Germinal center (tissue), 1 donor: ENCODE data around the gene NAA50.

Experiments used
- DNase-seq: peaks from one replicate; pipeline ENCODE4 v3.0.0; 2012; ENCODE audit warnings: mixed read lengths, low spot score

NAA50 gene

DNA sequence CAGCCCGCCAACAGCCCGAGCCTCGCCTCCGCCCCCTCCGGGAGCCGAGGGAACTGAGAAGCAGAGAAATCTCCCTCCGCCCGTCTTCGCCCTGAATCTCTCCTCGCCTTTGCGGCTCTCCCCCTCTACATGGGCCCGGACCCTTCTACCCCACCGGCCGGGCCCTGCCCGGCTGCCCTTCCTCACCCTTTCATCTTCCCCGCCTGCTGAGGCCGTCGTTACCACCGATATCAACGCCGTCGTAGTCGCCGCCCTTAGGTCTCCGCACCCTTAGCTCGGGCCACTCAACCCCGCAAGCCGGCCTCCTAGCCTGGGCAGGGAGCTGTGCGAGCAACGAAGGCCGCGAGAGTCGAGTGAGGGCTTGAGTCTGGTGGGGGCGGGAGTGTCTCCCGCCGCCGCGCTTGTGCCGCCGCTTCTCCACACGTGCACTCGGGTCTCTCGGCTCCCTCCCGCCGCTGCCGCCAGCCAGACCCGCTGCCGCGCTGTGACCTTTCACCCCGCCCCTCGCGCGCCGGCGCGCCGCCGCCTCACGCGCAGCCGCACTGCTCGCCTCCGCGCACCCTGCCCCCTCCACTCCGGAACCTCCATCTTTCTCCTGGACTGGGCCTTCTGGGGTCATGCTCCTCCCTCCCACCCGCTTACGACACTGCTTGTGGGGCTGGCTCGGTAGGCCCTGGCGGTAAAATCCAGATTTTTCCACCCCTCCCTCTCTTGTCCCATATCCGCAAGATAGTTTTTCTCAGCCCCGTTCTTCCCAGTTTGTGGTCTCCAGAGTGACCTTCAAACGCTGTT lies at the start of gene NAA50:
Gene NAA50, minus strand, starts transcription at position 494 of the 792 bp plus-strand sequence. Its CDS starts 300 bp downstream, at position 194.
- DNase-seq: peak; percentile 94

- DNase-seq: no peak
Observed at GRCh38 chr3:113795693-113796092, 49.6 kb upstream of the NAA50 start.

GRCh38 chr3:113794526-113794925 lies 48.5 kb upstream of the NAA50 start:
- no peak for DNase-seq

DNA sequence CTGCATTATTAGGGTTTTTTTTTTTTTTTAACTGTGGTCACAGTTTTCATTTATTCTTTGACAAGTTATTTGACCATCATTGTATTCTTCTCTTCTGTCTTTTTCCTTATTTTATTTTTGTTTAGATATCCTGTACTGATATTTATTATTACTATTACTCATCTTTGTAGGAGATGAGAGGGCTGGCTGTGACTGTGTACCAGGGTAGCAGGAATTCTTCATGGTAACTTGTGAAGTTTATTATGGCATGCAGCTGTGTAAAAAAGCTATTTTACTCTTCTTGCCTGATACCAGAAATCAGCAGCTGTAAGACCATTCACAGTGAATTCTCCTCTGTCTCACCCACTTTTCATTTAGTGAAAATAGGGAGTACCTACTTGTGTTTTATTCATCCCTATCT lies 45.3 kb upstream of the NAA50 start:
- no peak for DNase-seq

- no peak for DNase-seq
Observed at GRCh38 chr3:113783980-113784379, 37.9 kb upstream of the NAA50 start.

GRCh38 chr3:113783463-113783862 lies 37.4 kb upstream of the NAA50 start:
- DNase-seq: no peak

- DNase-seq: no peak
Observed at GRCh38 chr3:113776564-113776963, 30.5 kb upstream of the NAA50 start.

DNA sequence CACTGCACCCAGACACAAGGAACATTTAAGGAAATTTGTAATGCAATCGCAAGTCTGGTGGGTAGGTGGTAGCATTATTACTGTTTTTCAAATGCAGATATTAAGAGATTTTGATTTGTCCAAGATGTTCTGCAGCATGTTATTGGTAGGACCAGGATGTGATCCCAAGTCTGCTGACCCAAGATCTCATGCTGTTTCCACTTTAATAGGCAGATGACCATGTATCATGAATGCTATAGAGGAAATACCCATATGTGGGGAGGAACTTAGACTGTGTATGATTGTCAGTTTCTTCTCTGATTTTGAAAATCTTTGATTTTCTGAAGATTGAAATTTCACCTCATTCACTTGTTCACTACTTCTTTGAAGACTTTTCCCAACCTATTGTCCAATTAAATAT lies 29.5 kb upstream of the NAA50 start:
- no peak for DNase-seq

GRCh38 chr3:113773381-113773780 lies 27.3 kb upstream of the NAA50 start:
- no peak for DNase-seq

GRCh38 chr3:113771993-113772392 lies 25.9 kb upstream of the NAA50 start:
- no peak for DNase-seq

DNA sequence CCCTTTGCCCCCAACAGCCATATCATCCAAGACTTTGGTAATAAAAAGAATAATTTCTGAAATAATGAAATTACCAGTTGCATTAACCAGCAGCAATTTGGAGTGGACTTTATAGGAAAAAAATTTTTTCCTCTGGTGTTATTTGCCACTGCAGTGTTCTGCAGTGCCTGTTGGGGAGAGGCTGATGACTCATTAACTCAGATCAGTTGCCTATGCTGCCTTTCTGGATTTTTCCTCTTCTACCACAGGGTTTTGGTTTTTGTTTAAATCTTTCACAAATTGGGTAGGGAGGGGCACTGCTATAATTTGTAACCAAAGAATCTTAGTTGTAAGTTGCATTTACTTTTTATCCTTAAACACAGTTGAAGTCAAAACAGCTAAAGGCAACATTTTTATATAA lies 23.5 kb upstream of the NAA50 start:
- DNase-seq: no peak

DNA sequence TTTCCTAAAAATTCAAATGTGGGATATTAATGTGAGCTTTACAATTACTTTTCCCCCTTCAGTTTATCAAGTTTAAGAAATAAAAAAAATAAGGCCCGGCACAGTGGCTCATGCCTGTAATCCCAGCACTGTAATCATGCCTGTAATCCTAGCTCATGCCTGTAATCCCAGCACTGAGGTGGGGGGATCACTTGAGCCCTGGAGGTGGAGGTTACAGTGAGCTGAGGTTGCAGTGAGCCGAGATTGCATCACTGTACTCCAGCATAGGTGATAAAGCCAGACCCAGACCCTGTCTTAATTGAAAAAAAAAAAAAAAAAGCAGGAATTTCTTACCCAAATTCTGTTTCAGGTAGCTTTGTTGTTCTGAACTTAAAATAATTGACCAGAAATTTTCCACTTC lies 18.6 kb upstream of the NAA50 start:
- DNase-seq: no peak

DNA sequence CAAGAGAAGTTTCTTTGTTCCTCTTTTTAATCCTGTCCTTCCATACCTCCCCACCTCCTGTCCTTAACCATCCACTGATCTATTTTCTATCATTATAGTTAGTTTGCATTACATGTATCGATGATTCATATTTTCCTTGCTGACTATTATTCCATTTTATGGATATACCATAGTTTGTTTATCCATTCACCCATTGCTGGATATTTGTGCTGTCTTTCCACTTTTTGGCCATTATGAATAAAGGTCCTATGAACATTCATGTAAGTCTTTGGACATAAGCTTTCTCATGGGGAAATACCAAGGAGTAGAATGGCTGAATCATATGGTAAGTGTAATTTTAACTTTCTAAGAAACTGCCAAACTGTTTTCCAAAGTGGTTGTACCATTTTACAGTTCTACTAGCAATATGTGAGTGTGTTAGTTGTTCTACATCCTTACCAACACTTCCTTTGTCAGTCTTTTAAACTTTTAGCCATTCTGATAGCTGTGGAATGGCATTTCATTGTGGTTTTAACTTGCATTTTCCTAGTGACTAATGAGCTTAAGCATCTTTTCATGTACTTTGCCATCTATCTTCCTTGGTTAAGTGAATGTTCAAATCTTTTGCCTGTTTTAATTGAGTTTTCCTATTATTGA lies 12.5 kb upstream of the NAA50 start:
- no peak for DNase-seq

GRCh38 chr3:113754494-113755159 lies 8.6 kb upstream of the NAA50 start:
- peak; percentile 17 for DNase-seq

DNA sequence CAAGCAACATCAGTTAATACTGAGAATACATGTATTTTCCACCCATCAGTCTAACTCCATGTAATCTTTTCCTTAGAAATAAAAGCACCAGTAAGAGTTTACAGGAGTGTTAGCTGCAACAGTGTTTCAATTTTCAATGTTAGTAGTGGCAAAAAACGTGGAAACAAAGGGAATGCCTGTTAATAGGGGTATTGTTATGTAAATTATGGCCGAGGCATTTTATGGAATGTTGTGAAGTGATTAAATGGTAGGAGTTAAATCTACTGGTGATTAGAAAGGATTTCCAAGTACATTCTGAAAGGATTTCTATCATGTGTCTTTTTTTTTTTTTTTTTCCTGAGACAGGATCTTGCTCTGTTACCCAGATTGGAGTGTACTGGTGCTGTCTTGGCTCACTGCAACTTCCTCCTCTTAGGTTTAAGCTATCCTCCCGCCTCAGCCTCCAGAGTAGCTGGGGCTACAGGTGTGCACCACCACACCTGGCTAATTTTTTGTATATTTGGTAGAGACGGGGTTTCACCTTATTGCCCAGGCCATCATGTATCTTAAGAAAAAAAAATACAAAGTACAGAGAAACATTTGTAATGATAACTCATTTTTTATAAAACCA lies 7.4 kb upstream of the NAA50 start:
- no peak for DNase-seq

- DNase-seq: no peak
Observed at GRCh38 chr3:113751141-113751540, 5.1 kb upstream of the NAA50 start.

DNA sequence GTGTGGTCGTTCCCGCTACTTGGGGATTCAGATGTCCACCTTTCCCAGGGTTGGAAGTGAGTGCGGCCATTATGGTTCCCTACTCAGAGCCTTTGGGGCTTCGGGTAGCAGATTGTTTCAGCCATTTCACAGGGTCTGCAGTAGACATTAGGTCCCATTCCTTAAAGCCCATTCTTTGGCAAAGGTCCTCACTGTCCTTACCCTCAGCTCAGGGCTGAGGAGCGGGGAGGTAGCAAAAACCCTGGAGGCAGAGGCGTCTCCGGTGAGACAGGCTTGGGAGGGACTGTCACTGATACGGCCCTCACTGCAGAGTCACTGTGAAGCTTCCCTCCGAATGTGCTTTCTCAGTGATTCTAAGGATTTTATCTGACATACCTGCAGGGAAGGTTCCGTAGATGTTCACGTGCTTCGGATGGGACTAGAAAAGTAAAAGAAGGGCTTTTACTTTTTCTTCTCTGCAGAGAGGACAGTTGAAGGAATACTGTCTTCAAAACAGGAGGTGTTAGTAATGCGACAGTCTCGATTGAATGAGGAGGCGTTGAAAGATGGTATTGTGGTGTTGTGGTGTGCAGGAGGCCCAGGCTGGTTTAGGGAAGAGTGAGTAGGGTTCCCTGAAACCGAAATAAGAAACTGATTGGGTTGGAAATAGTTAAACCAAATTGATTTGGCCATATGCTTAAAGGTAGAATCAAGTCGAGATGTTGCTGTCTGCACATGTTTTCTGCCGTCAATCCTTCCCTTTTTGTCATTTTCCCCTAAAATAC lies 1.4 kb upstream of the NAA50 start:
- peak; percentile 18 for DNase-seq

DNA sequence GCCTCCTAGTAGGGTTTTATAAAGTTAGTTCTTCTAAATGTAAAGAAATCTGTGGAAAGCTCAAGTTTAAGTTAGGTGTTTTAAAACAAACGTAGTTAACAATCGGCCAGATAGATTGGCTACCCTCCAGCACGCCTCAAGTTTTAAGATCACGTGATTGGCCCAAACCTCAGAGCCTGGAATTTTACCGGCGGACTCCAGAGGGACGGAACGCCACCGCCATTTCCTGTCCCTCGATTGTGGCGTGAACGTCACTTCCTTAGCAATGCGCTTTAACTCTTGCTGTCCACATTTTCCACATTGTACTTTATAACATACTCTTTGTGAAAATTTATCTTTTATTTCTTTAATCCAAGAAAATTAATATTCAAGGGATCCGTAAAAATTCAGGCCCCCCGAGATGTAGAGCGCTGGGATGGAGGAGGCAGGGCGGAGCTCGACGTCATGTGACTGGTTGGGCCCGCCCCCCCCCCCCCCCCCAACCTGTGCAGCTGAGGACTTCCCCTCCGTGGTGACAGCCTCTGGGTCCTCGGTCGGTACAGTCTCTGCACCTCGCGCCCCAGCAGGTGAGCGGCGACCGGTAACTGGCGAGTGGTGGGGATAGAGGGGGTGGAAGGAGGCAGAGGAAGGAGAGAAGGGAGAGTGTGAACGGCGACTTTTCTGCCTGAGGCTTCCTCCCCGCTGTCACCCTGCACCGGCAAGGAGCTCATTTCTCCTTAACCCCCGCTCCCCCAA lies 666 bp upstream of the NAA50 start, which contains the start of gene ATP6V1A:
Gene ATP6V1A, plus strand, starts transcription at position 488 of the 735 bp plus-strand sequence. CDS start 31,719 bp downstream, outside the sequence.
- DNase-seq: peak; percentile 88

DNA sequence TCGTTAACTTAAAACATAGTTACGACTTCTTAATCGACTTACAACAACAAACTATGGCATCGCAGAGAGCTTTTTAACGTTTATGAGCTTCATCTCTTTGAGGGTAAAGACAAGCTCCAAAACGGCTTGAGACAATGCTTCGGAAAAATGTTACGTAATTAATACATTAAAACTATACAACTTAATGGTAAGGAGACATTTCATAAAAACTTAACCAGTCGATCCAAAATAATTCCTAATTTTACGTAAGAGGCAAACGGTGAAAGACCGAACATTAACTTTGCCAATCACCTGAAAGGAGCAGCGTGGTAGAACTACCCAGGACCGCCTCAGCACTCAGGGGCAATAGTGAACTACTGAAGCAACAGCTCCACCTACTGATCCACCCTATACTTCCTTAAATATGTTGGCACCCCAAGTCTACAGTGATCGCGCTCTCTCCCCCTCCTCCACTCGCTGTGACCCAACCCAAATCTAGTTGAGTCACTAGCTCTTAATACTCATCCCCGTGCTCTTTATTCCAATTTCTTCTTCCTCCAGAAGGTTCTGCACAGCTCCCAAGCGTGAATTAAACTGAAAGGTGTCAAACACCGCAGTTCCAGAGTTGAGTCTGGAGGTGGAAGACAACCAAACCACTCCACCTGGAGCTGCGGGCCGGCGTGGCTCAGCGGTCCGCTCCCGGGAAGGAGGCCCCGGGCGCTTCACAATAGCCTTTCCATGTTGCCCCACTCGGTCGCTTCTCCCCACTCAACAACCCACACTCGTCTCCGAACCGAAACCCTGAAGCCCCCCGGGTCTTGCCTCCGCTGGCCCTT lies 901 bp downstream of the NAA50 start:
- peak; percentile 89 for DNase-seq

DNA sequence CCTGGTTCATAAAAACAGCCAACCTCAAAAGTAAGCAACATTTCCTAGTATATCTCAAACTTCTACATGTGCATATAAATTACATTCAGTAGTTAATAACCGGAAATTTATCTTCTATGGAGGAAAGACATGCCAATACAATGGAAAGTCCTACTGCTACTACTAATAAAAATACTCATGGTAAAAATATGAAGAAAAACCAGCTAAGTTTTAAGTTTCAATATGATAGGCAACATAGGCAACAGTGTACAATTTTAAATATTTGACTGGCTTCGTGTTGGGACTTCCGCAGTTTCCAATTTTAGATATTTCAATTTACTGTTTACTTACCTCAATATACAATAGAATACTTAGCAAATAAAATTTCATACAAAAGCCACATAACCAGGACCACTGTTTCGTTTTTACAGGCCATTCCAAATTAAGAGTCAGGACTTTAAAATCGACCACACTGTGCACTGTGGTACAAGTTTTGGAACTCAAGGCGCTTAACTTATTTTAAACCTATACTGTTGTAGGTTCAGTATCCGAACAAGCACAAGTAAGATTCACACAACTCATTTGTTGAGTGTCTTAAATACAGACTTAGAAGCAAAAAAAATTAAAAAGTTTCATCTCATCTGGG lies 2.9 kb downstream of the NAA50 start:
- DNase-seq: no peak
